A549 (cell line): ENCODE results near the gene ITGB7.

Experiments used
- CTCF ChIP-seq: fragments of >200 bp; sonication (Bioruptor Twin); formaldehyde crosslinking; IDR thresholded peaks from 3 replicates; pipeline ENCODE4 v1.5.1; 2016
- HOXA7 ChIP-seq: fragments of 250-450 bp; sonication (Bioruptor Pico); IDR thresholded peaks from 2 replicates; pipeline ENCODE4 v1.5.0; 2020; ENCODE audit warnings: mild to moderate bottlenecking, moderate library complexity
- POLR2A ChIP-seq: IDR thresholded peaks from 2 replicates; pipeline ENCODE4 v1.6.1; 2012; ENCODE audit warnings: mild to moderate bottlenecking, low read length
- RAD21 ChIP-seq, 2 experiments: fragments of >200 bp in 1 of 2; sonication (Bioruptor Twin) in 1 of 2; formaldehyde crosslinking in 1 of 2; IDR thresholded peaks in 1 of 2; conservative IDR thresholded peaks in 1 of 2; 2 replicates in 1 of 2; 3 replicates in 1 of 2; pipeline ENCODE4 v1.6.1; 2012 to 2018; ENCODE audit warnings: inconsistent platforms in 1 of 2
- ZFP36 ChIP-seq: fragments of 450-650 bp; IDR thresholded peaks from 2 replicates; pipeline ENCODE4 v1.6.1; 2014; ENCODE audit warnings: borderline replicate concordance; ENCODE audit not compliant: partially characterized antibody
- ZNF302 ChIP-seq: fragments of 250-450 bp; sonication (Bioruptor Pico); IDR thresholded peaks from 2 replicates; pipeline ENCODE4 v1.9.0; 2021; ENCODE audit warnings: inconsistent platforms, mild to moderate bottlenecking, moderate library complexity
- TF ChIP-seq, protein P1 (sequence below): fragments of 200-600 bp; sonication (generic); IDR thresholded peaks from 2 replicates; pipeline ENCODE4 v1.6.1; 2016; ENCODE audit warnings: antibody characterized with exemption, mild to moderate bottlenecking, moderate library complexity
- TF ChIP-seq, protein P2 (sequence below): IDR thresholded peaks from 2 replicates; pipeline ENCODE4 v1.6.1; 2012

DNA sequence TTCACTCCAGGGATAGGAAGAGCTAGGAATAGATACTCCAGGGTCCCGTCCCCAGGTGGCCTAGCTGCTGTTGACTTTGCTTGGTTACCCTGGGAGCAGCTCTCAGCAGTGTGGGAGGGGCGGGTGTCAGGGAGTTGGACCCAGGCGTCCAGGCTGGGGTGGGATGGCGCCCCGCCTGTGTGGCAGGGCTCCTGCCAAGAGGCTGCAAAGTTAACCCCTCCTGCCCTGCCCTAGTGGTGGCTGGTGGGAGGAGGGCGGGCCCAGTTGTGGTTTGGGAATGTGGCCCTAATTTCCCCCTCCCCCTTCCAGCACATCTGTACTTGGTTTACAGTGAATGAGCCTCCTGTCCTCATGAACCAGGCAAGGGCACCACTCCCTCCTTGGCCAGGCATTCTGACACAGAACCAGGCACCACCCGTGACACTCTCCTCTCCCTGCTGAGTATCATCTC is 26.6 kb upstream of the ITGB7 start:
- no peak for TF ChIP-seq CTCF
- TF ChIP-seq, protein P1, sequence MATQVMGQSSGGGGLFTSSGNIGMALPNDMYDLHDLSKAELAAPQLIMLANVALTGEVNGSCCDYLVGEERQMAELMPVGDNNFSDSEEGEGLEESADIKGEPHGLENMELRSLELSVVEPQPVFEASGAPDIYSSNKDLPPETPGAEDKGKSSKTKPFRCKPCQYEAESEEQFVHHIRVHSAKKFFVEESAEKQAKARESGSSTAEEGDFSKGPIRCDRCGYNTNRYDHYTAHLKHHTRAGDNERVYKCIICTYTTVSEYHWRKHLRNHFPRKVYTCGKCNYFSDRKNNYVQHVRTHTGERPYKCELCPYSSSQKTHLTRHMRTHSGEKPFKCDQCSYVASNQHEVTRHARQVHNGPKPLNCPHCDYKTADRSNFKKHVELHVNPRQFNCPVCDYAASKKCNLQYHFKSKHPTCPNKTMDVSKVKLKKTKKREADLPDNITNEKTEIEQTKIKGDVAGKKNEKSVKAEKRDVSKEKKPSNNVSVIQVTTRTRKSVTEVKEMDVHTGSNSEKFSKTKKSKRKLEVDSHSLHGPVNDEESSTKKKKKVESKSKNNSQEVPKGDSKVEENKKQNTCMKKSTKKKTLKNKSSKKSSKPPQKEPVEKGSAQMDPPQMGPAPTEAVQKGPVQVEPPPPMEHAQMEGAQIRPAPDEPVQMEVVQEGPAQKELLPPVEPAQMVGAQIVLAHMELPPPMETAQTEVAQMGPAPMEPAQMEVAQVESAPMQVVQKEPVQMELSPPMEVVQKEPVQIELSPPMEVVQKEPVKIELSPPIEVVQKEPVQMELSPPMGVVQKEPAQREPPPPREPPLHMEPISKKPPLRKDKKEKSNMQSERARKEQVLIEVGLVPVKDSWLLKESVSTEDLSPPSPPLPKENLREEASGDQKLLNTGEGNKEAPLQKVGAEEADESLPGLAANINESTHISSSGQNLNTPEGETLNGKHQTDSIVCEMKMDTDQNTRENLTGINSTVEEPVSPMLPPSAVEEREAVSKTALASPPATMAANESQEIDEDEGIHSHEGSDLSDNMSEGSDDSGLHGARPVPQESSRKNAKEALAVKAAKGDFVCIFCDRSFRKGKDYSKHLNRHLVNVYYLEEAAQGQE: no peak
- no peak for TF ChIP-seq RAD21 (conservative IDR thresholded peaks at IDR 0.05 in 1 of 2, IDR thresholded peaks at IDR 0.05 in 1 of 2)
- no peak for TF ChIP-seq HOXA7 (CRISPR knock-in tag)
- TF ChIP-seq ZFP36: no peak
- TF ChIP-seq, protein P2, sequence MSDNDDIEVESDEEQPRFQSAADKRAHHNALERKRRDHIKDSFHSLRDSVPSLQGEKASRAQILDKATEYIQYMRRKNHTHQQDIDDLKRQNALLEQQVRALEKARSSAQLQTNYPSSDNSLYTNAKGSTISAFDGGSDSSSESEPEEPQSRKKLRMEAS: no peak
- TF ChIP-seq ZNF302 (CRISPR knock-in tag): no peak
- TF ChIP-seq POLR2A: no peak
